ENCODE measurements around the gene USP6.
"Not testable (repeated sequence)": the region's sequence is repeated elsewhere in the genome, so short reads cannot be mapped to it uniquely, and the experiment has no call there.

Gene USP6

GRCh38 chr17:5136580-5137412 lies 21.0 kb downstream of the USP6 start:
- DNase-seq, result not testable (repeated sequence)

DNA sequence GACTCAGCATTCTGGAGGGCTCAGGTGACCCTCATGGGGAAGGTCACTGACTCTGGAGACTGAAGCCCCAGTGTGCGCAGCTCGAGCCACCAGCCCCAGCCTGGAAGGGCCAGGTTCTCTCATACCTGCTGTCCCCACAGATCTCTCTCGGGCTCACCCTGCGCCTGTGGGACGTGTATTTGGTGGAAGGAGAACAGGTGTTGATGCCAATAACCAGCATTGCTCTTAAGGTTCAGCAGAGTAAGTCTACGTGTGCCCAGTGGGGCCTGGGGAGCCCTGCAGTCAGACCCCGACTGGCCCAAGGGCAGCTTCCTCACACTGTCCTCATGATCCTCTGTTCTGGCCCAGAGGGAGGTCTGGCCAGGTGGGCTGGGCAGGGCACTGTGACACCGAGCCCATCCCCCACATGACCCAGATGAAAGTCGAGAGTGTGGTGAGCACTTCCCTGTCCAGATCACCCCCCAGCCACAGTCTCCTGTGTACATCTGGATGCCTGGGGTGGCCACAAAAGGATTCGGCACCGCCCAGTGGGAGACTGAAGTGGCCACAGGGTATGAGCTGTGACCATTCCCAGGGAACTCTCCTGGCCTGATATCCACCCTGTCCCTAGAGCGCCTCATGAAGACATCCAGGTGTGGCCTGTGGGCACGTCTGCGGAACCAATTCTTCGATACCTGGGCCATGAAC lies 21.8 kb downstream of the USP6 start:
- not testable (repeated sequence) for DNase-seq

- not testable (repeated sequence) for DNase-seq
Measured at GRCh38 chr17:5138198-5138544, 22.3 kb downstream of the USP6 start.

- no peak for DNase-seq
Measured at GRCh38 chr17:5138616-5139457, 23.0 kb downstream of the USP6 start.

- no peak for DNase-seq
Measured at GRCh38 chr17:5139458-5139732, 23.6 kb downstream of the USP6 start.

DNA sequence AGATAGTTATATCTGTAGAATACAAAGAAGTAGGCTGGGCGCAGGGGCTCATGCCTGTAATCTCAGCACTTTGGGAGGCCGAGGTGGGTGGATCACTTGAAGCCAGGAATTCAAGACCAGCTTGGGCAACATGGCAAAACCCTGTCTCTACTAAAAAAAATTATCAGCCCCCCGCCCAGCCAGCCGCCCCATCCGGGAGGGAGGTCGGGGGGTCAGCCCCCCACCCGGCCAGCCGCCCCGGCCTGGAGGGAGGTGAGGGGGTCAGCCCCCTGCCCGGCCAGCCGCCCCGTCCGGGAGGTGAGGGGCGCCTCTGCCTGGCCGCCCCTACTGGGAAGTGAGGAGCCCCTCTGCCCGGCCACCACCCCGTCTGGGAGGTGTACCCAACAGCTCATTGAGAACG lies 27.0 kb downstream of the USP6 start:
- not testable (repeated sequence) for DNase-seq

GRCh38 chr17:5146122-5146521 lies 30.3 kb downstream of the USP6 start:
- DNase-seq, result not testable (repeated sequence)

- not testable (repeated sequence) for DNase-seq
Measured at GRCh38 chr17:5160702-5161101, 44.9 kb downstream of the USP6 start.

DNA sequence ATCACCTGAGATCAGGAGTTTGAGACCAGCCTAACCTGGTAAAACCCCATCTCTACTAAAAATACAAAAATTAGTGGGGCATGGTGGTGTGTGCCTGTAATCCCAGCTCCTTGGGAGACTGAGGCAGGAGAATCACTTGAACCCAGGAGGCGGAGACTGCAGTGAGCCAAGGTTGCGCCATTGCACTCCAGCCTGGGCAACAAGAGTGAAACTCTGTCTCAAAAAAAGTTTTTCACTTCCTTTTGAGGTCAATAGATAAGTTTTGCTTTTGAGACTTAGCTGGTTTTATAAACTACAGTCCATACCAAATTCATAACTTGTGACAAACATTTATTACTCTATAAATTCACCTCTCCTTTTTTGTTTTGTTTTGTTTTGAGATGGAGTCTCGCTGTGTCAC lies 46.0 kb downstream of the USP6 start:
- DNase-seq, result not testable (repeated sequence)

- DNase-seq, result peak; percentile 3 to 13
Measured at GRCh38 chr17:5164436-5164835, 48.6 kb downstream of the USP6 start.

DNA sequence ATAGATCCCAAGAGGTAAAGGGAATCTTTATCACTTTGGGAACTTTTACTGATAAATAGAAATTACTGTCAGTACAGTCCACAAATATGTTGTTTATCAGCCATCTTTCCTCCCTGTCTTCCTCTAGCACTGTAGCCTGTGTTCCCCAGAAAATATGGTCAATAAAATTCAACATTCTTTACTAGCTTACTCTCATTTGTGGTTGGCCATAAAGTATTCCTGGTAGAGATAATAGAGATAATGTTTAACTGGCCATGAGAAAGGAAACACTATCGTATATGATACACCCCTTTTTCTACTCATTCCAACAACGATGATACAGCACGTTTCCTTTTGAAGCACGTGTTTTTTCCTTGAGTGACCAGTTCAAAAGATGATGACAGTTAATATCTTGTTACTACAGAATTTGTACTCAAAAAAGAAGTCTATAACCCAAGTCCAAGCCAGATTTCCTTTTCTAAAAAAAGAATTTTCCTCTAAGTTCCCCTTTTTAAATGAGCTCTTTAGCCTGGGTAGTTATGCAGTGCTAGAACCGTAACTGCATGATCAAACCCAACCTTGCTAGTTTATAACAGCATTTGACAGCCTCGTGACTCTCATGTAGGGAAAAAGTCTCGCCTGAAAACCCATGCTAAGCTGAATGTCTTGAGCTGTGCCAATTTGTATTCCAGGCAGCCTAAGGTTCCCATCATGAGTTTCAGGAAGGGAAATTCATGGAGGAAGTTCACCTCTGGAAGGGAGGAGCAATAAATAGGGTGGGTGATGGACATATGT lies 50.1 kb downstream of the USP6 start:
- not testable (repeated sequence) for DNase-seq

- DNase-seq, result not testable (repeated sequence)
Measured at GRCh38 chr17:5175027-5175426, 59.2 kb downstream of the USP6 start.

DNA sequence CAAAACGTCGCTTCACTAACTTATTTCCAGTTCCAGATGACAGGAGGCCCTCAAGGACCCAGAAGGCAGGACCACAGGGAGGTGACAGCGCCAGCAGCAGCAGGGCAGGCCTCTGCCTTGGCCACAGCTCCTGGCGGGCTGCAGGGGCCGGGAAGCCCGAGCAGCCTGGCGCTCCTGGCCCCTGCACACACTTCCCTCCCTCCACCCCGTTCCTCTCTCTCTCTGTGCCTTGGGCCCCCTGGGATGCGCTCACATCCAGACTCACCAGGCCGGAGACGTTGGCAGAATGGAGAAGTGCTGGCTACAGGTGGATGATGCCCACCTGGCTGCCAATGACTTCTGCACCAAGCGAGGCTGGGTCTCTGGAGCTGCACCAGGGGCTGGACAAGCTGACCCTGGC lies 63.2 kb downstream of the USP6 start:
- no peak for DNase-seq

- peak in 1 of 2 donors; percentile 6 for DNase-seq
Measured at GRCh38 chr17:5181509-5182305, 65.9 kb downstream of the USP6 start.

- DNase-seq, result no peak
Measured at GRCh38 chr17:5182597-5183409, 67.0 kb downstream of the USP6 start.

GRCh38 chr17:5183410-5183793 lies 67.6 kb downstream of the USP6 start:
- DNase-seq, result no peak

DNA sequence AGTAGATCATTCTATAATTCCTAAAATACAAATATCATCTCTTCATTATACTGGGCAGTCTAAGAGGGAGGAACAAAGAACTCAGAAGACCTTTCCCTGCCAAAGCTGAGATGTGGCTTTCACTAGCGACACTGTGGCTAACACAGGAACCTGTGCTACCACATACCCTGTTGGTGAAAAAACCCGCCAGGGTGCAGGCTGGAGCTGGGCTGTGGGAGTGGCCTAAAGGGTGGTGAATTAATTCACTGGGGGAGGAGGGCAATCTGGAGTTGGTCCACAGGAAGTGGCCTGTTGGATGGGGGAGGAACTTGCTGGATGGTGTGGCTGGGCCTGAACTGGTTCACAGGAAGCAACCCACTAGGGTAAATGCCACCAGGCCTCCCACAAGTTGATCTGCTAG lies 68.5 kb downstream of the USP6 start:
- peak; percentile 32 to 57 for DNase-seq

- peak; percentile 96 to 98 for DNase-seq
Measured at GRCh38 chr17:5191541-5192417, 75.9 kb downstream of the USP6 start, which contains the start of gene ZNF594. ZNF594 (minus strand) TSS chr17:5191868; CDS start chr17:5184256, 7,612 bp downstream.

GRCh38 chr17:5194346-5194745 lies 78.5 kb downstream of the USP6 start:
- DNase-seq, result no peak

- no peak for DNase-seq
Measured at GRCh38 chr17:5198472-5198871, 82.6 kb downstream of the USP6 start.

All from CD4-positive, alpha-beta T cell treated with Interferon alpha-2 for 1 hour (primary cell).